ENCODE measurements around the gene DDIT4.
A peak's percentile ranks its signal among the peaks of the same experiment; 100 is the strongest.
"Not testable (repeated sequence)": the region's sequence is repeated elsewhere in the genome, so short reads cannot be mapped to it uniquely, and the experiment has no call there.

DDIT4 gene

GRCh38 chr10:72295330-72295910 is 21.7 kb downstream of the DDIT4 start:
- DNase-seq (ENCODE audit: low read depth in 2 of 2): no peak

- DNase-seq (ENCODE audit: low read depth in 2 of 2): not testable (repeated sequence)
These were observed 23.1 kb downstream of the DDIT4 start for GRCh38 chr10:72296829-72297280.

GRCh38 chr10:72297281-72297804 is 23.6 kb downstream of the DDIT4 start:
- peak; percentile 92 to 94 for DNase-seq (ENCODE audit: low read depth in 2 of 2)

DNA sequence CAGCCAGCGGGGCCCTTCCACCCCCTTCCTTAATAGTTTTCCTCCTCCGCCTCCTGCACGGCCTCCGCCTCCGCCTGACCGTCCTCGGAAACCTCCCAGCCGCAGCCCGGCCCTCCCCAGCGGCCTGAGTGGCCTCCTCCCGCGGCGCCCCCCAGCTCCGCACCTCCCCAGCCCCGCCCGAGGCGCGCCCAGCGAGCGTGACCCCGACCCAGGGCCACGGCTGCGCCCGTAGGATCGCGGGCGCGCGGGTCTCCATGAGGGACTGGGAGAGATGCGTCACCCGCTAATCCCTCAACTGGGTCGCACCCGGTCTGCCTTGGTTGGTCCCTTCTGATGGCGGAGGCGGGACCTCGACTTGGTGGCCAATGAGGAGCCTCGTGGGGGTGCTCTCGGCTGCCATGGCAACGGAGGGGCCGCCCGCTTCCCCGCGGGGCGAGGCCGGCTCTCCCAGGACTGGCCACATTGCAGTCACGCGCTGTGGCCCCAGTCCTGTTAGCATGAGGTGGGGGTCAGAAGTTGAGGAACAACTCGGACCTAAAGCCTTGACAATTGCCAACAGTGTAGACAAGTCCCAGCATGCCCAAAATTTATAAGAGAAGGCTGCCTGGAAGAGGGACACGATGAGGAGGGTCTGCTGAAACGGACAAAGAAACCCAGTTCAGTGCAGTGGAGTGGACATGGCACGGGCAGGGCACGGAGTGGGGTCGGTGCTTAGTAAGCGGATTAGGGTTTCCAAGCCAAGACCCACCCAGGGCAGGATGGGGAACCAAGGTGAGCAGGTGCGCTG is 24.3 kb downstream of the DDIT4 start:
- DNase-seq (ENCODE audit: low read depth in 2 of 2): peak; percentile 76 to 87

DNA sequence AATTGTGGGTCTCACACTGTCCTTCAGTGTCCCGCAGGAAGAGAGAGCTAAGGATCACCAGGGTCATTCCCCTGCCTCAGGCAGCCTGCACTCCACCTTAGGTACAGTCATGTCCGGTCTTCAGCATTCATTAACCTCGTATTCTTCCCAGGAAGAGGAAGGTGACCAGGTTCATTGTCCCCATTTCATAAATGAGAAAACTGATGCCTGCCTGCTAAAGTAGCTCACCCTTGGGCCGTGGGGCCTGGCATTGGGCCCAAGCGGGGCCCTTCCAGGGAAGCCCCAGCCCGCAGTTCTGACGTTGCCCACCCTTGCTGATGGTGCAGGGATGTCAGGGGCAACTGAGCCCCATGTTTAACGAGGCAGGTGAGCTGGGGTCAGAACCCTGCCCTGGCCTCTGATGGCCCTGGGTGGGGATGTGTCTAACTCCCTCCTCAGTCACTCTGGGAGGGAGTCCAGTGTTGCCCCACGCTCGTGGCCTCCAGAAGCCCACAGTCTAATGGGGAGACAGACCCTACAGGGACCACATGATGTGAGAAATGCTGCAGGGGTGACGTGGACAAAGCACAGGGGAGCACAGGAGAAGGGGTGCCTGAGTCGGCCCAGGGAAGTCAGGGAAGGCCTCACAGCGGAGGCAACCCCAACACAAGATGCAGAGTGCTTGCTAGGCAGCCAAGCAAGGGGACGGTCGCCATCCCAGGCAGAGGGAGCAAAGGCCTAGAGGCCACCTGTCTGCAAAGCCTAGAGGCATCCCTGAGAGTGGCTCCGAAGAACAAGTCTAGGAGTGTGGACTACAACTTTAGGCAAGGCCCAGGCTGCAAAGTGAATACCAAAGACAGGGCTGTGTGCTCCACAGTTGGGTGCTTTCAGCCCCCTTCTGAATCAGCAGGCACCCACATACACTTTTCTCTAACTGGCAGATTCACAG is 25.1 kb downstream of the DDIT4 start:
- DNase-seq (ENCODE audit: low read depth in 2 of 2): no peak

DNA sequence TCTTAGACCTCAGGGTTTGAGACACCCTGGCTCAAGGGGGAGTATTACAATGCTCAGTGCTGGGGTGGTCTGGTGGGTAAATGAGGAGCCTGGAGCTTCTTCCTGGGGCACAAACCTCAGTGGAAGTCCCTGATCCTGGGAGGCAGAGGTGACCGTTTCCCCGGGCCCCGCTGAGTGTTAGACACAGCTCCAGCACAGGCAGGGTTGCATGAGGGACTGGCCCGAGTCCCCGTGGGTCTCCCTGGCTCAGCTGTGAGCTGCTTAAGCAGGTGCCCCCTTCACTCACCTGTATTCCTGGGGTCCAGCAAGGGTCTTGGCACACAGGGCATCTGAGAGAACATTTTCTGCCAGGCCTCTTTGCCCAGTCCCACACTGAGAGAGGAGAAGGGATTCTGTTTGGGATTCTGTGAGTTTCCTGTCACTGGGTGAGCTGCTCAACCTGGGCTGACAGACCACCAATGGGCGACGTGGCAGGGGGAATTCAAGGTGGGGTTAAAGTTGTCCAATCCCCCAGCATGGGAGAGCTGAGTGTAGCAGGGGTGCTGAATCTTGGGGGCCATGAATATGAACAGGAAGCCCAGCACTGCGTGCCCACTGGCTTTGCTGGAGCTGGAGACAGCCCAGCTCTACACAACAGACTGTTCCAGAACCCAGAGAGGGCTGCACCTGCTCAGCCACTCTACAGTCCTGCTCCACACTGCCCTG is 29.9 kb downstream of the DDIT4 start:
- no peak for DNase-seq (ENCODE audit: low read depth in 2 of 2)

DNA sequence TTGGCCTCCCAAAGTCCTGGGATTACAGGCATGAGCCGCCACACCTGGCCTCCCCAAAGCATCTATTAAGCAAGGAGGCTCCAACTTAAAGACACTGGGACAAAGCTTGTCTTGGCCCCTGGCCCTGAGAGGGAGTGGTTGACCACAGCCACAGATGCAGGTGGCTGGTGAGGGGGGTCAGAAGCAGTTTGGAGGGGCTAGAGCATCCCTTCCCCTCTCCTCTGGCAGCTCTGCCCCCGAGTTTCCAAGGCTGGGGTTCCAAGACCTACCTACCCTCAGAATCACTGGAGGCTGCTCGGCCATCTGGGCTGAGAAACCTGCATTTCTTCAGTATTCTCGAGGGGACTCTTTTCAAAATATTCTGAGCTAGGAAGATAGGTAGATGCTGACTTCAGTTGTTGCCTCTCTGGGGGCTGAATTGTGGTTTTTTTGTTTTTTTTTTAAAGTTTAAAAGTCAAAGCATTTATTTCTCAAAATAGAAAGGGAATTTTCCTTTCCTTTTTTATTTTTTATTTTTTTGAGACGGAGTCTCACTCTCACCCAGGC is 32.6 kb downstream of the DDIT4 start:
- DNase-seq (ENCODE audit: low read depth in 2 of 2): no peak

DNA sequence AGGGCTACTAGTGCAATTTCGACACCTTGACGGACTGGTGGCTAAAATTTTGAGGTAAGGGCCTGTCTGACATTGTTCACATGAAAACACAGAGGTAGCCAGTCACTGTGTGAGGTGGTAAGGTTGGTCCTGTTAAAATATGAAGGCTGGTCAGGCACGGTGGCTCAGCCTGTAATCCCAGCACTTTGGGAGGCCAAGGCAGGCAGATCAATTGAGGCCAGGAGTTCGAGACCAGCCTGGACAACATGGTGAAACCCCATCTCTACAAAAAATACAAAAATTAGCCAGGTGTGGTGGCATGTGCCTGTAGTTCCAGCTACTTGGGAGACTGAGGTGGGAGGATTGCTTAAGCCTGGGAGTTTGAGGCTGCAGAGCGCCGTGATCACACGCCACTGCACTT is 34.0 kb downstream of the DDIT4 start:
- DNase-seq (ENCODE audit: low read depth in 2 of 2): not testable (repeated sequence)

DNA sequence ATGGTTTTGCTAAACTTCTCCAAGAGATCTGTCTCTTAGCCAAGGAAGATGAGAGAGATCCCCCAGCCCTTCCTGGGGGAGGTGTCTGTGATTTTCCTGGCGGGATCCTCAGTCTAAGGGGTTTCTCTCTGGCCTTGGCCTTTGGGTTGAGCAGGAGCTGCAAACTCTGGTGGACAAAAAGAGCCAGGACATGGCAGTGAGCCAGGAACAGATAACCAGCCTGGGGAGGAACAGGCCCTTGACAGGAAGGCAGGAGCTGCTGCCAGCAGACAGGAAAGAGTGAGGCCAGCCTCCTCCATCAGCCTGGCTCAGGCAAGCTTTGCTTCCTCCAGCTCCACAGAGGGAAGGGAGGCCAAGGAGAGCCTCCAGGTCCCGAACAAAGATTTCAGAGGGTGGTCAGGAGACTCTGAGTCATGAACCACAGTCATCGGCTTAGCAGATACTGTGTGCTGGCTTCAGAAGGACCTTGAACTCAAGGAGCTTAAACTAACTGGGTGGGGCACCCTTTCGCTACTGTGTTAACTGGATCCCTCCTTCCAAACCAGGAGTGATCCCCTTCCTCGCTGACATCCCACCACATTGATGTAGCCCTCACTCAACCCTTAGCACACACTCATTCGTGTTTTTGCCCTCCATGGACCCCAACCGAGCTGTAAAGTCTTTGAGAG is 34.7 kb downstream of the DDIT4 start:
- no peak for DNase-seq (ENCODE audit: low read depth in 2 of 2)

DNA sequence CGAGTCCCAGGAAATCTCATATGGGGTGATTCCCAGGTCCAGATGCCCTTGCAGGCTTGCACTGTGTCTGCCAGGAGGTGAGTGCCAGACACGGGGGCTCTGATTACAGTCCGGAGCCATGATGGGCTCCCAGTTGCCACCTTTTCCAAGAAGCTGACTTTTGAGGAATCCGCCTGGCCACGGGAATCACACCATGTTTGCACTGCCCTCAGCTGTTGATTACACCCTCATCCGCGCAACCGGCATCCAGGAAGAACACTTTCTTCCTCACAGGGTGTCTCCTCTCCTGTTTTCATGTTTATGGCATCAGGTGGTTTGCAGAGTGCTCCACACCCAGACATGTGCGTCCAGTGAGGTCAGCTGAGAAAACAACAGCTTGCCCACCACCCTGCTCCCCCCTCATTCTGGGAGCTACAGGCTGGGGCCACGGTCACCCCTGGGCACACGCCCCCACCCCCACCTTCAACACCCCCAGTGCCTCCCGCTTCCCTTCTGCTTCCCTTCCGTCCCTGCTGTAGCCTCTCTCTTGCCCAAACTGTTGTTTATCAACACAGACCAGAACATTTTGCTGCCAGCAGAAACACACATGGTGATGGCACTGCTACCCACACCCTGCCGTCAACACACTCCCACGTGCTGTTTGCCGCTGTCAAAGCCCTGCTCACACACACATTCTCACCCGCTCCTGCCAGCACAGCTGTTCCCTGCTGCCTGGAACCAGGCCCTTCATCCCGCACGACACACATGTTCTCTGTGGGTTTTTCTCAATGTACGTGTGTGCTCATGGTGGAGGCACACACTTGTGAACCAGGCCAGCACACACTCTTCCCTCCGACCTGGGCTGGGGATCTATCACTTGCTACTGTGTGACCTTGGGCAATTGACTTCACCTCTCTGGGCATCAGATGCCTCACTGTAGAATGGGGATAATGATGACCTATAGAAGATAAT is 35.8 kb downstream of the DDIT4 start:
- no peak for DNase-seq (ENCODE audit: low read depth in 2 of 2)

GRCh38 chr10:72310241-72310633 is 36.5 kb downstream of the DDIT4 start:
- no peak for DNase-seq (ENCODE audit: low read depth in 2 of 2)

- no peak for DNase-seq (ENCODE audit: low read depth in 2 of 2)
These were observed 36.9 kb downstream of the DDIT4 start for GRCh38 chr10:72310636-72311035.

- DNase-seq (ENCODE audit: low read depth in 2 of 2): no peak
These were observed 37.9 kb downstream of the DDIT4 start for GRCh38 chr10:72311667-72312066.

GRCh38 chr10:72312865-72313391 is 39.2 kb downstream of the DDIT4 start:
- no peak for DNase-seq (ENCODE audit: low read depth in 2 of 2)

GRCh38 chr10:72314263-72314662 is 40.5 kb downstream of the DDIT4 start:
- DNase-seq (ENCODE audit: low read depth in 2 of 2): no peak

DNA sequence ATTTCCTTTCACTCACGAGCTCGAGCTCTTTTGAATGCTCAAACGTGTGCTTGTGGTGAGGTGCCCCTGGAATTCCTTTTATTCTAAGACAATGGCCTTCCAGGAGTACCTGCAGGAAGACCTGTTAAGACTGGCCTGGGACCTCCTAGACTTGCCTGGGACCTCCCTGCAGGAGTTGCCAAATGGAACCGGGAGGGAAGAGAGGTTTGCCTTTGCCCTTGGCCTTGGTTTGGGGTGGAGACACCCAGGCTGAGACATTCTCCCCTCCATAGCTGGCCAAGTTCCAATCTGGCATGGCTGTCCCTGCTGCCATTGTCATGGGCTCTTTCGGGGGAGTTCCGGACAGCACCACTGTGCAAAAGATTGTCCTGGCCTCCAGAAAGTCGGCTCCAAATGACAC is 41.3 kb downstream of the DDIT4 start:
- DNase-seq (ENCODE audit: low read depth in 2 of 2): no peak

DNA sequence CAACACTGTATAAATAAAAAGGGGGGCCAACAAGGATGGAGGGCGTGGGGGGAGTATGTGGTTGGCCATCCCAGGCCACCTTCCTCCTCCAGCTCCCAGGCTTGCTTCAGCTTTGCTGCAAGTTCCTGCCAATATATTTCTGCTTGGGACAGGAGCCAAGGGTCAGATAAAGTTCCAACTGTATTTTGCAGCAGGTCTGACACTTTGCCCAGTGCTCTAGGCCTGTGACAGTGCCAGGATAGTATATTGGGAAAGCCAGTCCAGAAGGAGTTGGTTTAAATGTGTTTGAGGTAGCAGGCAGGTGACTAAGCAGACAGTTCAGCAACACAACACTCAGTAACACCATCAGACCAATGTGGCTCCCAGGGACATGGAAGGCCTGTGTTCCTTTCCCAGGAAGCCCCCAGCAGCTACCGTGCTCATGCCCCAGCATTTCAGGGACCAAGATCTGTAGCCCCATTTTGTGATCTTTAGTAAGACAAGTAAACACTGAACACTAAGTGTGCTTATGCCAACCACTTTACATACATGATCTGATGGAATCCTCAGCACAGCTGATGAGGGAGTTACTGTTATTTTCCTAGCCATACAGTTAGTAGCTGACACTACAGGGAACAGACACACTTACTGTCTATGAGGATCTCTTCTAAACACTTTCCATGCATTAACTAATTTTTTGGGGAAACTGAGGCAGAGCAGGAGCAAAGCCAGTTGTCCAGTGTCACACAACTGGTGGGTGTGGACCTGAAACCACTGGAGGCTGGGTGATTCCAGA is 42.1 kb downstream of the DDIT4 start:
- DNase-seq (ENCODE audit: low read depth in 2 of 2): no peak

DNA sequence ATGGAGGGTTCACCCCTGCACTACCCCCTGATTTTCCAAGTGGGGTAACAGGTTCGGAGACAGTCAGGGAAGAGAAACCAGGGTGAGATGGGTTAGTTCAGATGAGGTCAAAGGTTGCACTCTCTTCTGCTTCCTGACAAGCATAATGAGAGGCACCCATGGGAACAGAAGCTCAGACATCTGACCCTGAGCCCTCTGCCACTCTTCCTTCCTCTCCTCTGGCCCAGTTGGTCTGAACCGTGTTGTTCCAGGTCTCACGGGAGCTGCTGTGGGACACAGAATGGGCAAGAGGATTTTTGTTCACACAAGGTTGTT is 42.6 kb downstream of the DDIT4 start:
- no peak for DNase-seq (ENCODE audit: low read depth in 2 of 2)

Data from stimulated activated CD8-positive, alpha-beta memory T cell treated with anti-CD3 and anti-CD28 coated beads, Interleukin-15, amount 100 ng/mL, for 4 hours (primary cell).